Ammon's horn (tissue), 1 donor: ENCODE data around the gene TBCK.
"Not testable (repeated sequence)": the region's sequence is repeated elsewhere in the genome, so short reads cannot be mapped to it uniquely, and the experiment has no call there.

ENCODE experiments used
- DNase-seq: peaks from one replicate; pipeline ENCODE4 v3.0.0-alpha.2; 2016; ENCODE audit warnings: low spot score

The TBCK gene

GRCh38 chr4:106321168-106321567 is 5.2 kb upstream of the TBCK start:
- DNase-seq = not testable (repeated sequence)

GRCh38 chr4:106320235-106320634 is 4.2 kb upstream of the TBCK start:
- no peak for DNase-seq

GRCh38 chr4:106318511-106318910 is 2.5 kb upstream of the TBCK start:
- no peak for DNase-seq

- DNase-seq = no peak
These were observed 1.8 kb upstream of the TBCK start for GRCh38 chr4:106317815-106318214.

- DNase-seq = no peak
These were observed 882 bp upstream of the TBCK start for GRCh38 chr4:106316773-106317409.

- no peak for DNase-seq
These were observed 487 bp downstream of the TBCK start for GRCh38 chr4:106315476-106315967.

GRCh38 chr4:106314960-106315359 is 1.0 kb downstream of the TBCK start:
- DNase-seq = no peak

GRCh38 chr4:106312997-106313522 is 2.9 kb downstream of the TBCK start:
- no peak for DNase-seq

- DNase-seq = no peak
These were observed 3.6 kb downstream of the TBCK start for GRCh38 chr4:106312377-106312776.

- DNase-seq = no peak
These were observed 9.4 kb downstream of the TBCK start for GRCh38 chr4:106306561-106306960.

GRCh38 chr4:106305435-106306055 is 10.5 kb downstream of the TBCK start:
- no peak for DNase-seq

- no peak for DNase-seq
These were observed 11.4 kb downstream of the TBCK start for GRCh38 chr4:106304632-106305031.

GRCh38 chr4:106303548-106304281 is 12.3 kb downstream of the TBCK start:
- DNase-seq = no peak

- DNase-seq = no peak
These were observed 14.0 kb downstream of the TBCK start for GRCh38 chr4:106302062-106302438.

GRCh38 chr4:106301393-106302061 is 14.5 kb downstream of the TBCK start:
- DNase-seq = no peak

GRCh38 chr4:106299977-106300376 is 16.0 kb downstream of the TBCK start:
- DNase-seq = no peak

- no peak for DNase-seq
These were observed 18.6 kb downstream of the TBCK start for GRCh38 chr4:106297245-106298035.

GRCh38 chr4:106294062-106294461 is 21.9 kb downstream of the TBCK start:
- no peak for DNase-seq

GRCh38 chr4:106291678-106292077 is 24.3 kb downstream of the TBCK start:
- no peak for DNase-seq

GRCh38 chr4:106289737-106290136 is 26.3 kb downstream of the TBCK start:
- no peak for DNase-seq

- no peak for DNase-seq
These were observed 28.5 kb downstream of the TBCK start for GRCh38 chr4:106287353-106287969.
